Measurements from ENCODE around the gene AHCYL2.

- TF ChIP-seq CTCF (IDR thresholded peaks at IDR 0.05; ENCODE audit: insufficient read depth, low read length) (no peak), POLR2AphosphoS5 (IDR thresholded peaks at IDR 0.05; ENCODE audit: low read depth) (no peak)
These were observed 240.2 kb downstream of the AHCYL2 start for GRCh38 chr7:129465080-129465479.
